Measurements from ENCODE around the gene TRIP6. TPM values are rescaled to one million over a fixed set of nuclear protein-coding genes. Genes with fewer than 3 reads are reported as not detected.

Gene TRIP6
- total RNA-seq, 1 experiment from 2014 or later, result 140 TPM

DNA sequence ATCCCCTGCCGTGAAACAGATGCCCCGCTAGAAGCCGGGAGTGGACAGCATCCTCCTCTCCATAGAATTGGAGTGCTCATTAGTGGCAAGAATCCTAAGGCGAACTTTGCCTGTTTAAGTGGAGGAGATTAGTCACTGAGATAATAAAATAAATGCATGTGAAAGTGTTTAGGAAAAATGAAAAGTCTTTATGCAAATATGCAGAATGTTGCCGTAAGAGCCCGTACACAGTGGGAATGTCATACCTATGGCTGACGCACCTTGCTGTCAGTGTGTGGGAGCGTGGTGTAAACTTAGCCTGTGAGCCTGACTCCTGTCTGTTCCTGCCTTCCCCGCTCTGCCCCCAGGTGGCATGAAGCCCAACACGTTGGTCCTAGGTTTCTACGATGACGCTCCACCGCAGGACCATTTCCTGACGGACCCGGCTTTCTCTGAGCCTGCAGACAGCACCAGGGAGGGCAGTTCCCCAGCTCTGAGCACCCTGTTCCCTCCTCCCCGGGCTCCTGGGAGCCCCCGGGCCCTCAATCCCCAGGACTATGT, 1.7 kb upstream of the TRIP6 start:
- no peaks in the 10 kb centered on the region for H3K27me3 Mint-ChIP-seq (ENCODE audit: low read depth)
- no peaks in the 10 kb centered on the region for H3K9me3 Mint-ChIP-seq
- CTCF ChIA-PET, result interaction anchor here (0.6 to 1.4 kb wide), 3 partner anchors 24 to 160 kb away, joined by 3 to 4 read pairs (median 3); partner anchors contain the start of genes POP7 and UFSP1
- no peak for DNase-seq (ENCODE audit: low spot score)
- POLR2A ChIA-PET, result no interaction called here
- peaks cover 8% of the 10 kb centered on the region for H3K4me1 Mint-ChIP-seq
- TF ChIP-seq PRRX2 (CRISPR knock-in tag; IDR thresholded peaks at IDR 0.05) (no peak), NFYB (CRISPR knock-in tag; conservative IDR thresholded peaks at IDR 0.05; ENCODE audit: low read depth) (no peak)
- TF ChIP-seq, protein P1, sequence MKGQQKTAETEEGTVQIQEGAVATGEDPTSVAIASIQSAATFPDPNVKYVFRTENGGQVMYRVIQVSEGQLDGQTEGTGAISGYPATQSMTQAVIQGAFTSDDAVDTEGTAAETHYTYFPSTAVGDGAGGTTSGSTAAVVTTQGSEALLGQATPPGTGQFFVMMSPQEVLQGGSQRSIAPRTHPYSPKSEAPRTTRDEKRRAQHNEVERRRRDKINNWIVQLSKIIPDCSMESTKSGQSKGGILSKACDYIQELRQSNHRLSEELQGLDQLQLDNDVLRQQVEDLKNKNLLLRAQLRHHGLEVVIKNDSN (CRISPR knock-in tag; IDR thresholded peaks at IDR 0.05), result no peak
- TF ChIP-seq, protein P2, sequence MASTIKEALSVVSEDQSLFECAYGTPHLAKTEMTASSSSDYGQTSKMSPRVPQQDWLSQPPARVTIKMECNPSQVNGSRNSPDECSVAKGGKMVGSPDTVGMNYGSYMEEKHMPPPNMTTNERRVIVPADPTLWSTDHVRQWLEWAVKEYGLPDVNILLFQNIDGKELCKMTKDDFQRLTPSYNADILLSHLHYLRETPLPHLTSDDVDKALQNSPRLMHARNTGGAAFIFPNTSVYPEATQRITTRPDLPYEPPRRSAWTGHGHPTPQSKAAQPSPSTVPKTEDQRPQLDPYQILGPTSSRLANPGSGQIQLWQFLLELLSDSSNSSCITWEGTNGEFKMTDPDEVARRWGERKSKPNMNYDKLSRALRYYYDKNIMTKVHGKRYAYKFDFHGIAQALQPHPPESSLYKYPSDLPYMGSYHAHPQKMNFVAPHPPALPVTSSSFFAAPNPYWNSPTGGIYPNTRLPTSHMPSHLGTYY (CRISPR knock-in tag; IDR thresholded peaks at IDR 0.05), result no peak
- TF ChIP-seq, protein P3, sequence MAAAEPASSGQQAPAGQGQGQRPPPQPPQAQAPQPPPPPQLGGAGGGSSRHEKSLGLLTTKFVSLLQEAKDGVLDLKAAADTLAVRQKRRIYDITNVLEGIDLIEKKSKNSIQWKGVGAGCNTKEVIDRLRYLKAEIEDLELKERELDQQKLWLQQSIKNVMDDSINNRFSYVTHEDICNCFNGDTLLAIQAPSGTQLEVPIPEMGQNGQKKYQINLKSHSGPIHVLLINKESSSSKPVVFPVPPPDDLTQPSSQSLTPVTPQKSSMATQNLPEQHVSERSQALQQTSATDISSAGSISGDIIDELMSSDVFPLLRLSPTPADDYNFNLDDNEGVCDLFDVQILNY (CRISPR knock-in tag; IDR thresholded peaks at IDR 0.05), result no peak
- TF ChIP-seq, protein P4, sequence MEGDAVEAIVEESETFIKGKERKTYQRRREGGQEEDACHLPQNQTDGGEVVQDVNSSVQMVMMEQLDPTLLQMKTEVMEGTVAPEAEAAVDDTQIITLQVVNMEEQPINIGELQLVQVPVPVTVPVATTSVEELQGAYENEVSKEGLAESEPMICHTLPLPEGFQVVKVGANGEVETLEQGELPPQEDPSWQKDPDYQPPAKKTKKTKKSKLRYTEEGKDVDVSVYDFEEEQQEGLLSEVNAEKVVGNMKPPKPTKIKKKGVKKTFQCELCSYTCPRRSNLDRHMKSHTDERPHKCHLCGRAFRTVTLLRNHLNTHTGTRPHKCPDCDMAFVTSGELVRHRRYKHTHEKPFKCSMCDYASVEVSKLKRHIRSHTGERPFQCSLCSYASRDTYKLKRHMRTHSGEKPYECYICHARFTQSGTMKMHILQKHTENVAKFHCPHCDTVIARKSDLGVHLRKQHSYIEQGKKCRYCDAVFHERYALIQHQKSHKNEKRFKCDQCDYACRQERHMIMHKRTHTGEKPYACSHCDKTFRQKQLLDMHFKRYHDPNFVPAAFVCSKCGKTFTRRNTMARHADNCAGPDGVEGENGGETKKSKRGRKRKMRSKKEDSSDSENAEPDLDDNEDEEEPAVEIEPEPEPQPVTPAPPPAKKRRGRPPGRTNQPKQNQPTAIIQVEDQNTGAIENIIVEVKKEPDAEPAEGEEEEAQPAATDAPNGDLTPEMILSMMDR (IDR thresholded peaks at IDR 0.05), result no peak
- TF ChIP-seq, protein P5, sequence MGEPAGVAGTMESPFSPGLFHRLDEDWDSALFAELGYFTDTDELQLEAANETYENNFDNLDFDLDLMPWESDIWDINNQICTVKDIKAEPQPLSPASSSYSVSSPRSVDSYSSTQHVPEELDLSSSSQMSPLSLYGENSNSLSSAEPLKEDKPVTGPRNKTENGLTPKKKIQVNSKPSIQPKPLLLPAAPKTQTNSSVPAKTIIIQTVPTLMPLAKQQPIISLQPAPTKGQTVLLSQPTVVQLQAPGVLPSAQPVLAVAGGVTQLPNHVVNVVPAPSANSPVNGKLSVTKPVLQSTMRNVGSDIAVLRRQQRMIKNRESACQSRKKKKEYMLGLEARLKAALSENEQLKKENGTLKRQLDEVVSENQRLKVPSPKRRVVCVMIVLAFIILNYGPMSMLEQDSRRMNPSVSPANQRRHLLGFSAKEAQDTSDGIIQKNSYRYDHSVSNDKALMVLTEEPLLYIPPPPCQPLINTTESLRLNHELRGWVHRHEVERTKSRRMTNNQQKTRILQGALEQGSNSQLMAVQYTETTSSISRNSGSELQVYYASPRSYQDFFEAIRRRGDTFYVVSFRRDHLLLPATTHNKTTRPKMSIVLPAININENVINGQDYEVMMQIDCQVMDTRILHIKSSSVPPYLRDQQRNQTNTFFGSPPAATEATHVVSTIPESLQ (CRISPR knock-in tag; IDR thresholded peaks at IDR 0.05), result no peak
- ATAC-seq, result peak; percentile 34
- H3K36me3 Mint-ChIP-seq, result peaks cover 22% of the 10 kb centered on the region
- H3K4me3 Mint-ChIP-seq, result no peak overlapping the region
- peak overlapping the region; percentile 6; the same call in 1 of the 2 replicates for H3K27ac Mint-ChIP-seq

DNA sequence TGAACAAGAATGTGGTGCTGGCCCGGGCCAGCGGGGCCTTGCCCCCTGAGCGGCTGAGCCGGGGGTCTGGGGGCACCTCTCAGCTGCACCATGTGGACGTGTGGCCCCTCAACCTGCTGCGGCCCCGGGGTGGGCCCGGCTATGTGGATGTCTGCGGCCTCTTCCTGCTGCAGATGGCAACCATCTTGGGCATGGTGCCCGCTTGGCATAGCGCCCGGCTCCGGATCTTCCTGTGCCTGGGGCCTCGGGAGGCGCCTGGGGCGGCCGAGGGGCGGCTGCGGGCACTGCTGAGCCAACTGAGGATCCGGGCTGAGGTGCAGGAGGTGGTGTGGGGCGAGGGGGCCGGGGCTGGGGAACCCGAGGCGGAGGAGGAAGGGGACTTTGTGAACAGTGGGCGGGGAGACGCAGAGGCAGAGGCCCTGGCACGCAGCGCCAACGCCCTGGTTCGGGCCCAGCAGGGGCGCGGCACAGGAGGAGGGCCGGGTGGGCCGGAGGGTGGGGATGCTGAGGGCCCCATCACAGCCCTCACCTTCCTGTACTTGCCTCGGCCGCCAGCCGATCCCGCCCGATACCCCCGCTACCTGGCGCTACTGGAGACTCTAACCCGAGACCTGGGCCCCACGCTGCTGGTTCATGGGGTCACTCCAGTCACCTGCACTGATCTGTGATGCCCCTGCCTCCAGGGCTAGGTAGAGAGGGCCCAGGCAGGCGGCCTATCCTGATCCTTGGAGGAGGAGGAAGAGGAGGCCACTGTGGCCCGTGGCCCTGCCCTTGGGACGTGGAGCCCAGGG, 1.1 kb upstream of the TRIP6 start:
- no peaks in the 10 kb centered on the region for H3K27me3 Mint-ChIP-seq (ENCODE audit: low read depth)
- ChIA-PET POLR2A (interaction anchor here (1.0 to 2.1 kb wide), 4 partner anchors 9 to 38 kb away, joined by 3 to 7 read pairs (median 5); partner anchors contain the start of genes EPHB4, SLC12A9, SRRT and UFSP1), CTCF (interaction anchor here (0.5 to 1.0 kb wide), 4 partner anchors 13 to 193 kb away, joined by 3 to 4 read pairs (median 3); partner anchors contain the start of genes POP7, SLC12A9 and UFSP1)
- peaks cover 23% of the 10 kb centered on the region for H3K36me3 Mint-ChIP-seq
- peak overlapping the region; percentile 92 for H3K4me3 Mint-ChIP-seq
- DNase-seq (ENCODE audit: low spot score) (no peak), ATAC-seq (peak; percentile 8)
- H3K27ac Mint-ChIP-seq, result no peak overlapping the region
- H3K9me3 Mint-ChIP-seq, result no peaks in the 10 kb centered on the region
- peaks cover 8% of the 10 kb centered on the region for H3K4me1 Mint-ChIP-seq
- TF ChIP-seq EMX1 (CRISPR knock-in tag; IDR thresholded peaks at IDR 0.05) (no peak), CBFB (CRISPR knock-in tag; IDR thresholded peaks at IDR 0.05; ENCODE audit: low read depth) (no peak), ZNF138 (CRISPR knock-in tag; conservative IDR thresholded peaks at IDR 0.05) (no peak), CREM (CRISPR knock-in tag; IDR thresholded peaks at IDR 0.05) (no peak), ELF4 (CRISPR knock-in tag; IDR thresholded peaks at IDR 0.05; ENCODE audit: low read depth) (no peak), ZNF232 (CRISPR knock-in tag; IDR thresholded peaks at IDR 0.05) (no peak), NFYB (CRISPR knock-in tag; conservative IDR thresholded peaks at IDR 0.05; ENCODE audit: low read depth) (no peak), SP1 (CRISPR knock-in tag; conservative IDR thresholded peaks at IDR 0.05) (no peak)
- TF ChIP-seq, protein P6, sequence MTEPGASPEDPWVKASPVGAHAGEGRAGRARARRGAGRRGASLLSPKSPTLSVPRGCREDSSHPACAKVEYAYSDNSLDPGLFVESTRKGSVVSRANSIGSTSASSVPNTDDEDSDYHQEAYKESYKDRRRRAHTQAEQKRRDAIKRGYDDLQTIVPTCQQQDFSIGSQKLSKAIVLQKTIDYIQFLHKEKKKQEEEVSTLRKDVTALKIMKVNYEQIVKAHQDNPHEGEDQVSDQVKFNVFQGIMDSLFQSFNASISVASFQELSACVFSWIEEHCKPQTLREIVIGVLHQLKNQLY (CRISPR knock-in tag; IDR thresholded peaks at IDR 0.05), result no peak
- TF ChIP-seq, protein P7, sequence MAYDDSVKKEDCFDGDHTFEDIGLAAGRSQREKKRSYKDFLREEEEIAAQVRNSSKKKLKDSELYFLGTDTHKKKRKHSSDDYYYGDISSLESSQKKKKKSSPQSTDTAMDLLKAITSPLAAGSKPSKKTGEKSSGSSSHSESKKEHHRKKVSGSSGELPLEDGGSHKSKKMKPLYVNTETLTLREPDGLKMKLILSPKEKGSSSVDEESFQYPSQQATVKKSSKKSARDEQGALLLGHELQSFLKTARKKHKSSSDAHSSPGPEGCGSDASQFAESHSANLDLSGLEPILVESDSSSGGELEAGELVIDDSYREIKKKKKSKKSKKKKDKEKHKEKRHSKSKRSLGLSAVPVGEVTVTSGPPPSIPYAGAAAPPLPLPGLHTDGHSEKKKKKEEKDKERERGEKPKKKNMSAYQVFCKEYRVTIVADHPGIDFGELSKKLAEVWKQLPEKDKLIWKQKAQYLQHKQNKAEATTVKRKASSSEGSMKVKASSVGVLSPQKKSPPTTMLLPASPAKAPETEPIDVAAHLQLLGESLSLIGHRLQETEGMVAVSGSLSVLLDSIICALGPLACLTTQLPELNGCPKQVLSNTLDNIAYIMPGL (CRISPR knock-in tag; IDR thresholded peaks at IDR 0.05), result no peak
- TF ChIP-seq, protein P8, sequence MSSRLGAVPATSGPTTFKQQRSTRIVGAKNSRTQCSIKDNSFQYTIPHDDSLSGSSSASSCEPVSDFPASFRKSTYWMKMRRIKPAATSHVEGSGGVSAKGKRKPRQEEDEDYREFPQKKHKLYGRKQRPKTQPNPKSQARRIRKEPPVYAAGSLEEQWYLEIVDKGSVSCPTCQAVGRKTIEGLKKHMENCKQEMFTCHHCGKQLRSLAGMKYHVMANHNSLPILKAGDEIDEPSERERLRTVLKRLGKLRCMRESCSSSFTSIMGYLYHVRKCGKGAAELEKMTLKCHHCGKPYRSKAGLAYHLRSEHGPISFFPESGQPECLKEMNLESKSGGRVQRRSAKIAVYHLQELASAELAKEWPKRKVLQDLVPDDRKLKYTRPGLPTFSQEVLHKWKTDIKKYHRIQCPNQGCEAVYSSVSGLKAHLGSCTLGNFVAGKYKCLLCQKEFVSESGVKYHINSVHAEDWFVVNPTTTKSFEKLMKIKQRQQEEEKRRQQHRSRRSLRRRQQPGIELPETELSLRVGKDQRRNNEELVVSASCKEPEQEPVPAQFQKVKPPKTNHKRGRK (CRISPR knock-in tag; IDR thresholded peaks at IDR 0.05; ENCODE audit: borderline replicate concordance), result no peak
- TF ChIP-seq, protein P9, sequence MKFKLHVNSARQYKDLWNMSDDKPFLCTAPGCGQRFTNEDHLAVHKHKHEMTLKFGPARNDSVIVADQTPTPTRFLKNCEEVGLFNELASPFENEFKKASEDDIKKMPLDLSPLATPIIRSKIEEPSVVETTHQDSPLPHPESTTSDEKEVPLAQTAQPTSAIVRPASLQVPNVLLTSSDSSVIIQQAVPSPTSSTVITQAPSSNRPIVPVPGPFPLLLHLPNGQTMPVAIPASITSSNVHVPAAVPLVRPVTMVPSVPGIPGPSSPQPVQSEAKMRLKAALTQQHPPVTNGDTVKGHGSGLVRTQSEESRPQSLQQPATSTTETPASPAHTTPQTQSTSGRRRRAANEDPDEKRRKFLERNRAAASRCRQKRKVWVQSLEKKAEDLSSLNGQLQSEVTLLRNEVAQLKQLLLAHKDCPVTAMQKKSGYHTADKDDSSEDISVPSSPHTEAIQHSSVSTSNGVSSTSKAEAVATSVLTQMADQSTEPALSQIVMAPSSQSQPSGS (CRISPR knock-in tag; IDR thresholded peaks at IDR 0.05; ENCODE audit: borderline replicate concordance, low read depth), result no peak
- TF ChIP-seq, protein P10, sequence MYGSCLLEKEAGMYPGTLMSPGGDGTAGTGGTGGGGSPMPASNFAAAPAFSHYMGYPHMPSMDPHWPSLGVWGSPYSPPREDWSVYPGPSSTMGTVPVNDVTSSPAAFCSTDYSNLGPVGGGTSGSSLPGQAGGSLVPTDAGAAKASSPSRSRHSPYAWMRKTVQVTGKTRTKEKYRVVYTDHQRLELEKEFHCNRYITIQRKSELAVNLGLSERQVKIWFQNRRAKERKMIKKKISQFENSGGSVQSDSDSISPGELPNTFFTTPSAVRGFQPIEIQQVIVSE (CRISPR knock-in tag; IDR thresholded peaks at IDR 0.05; ENCODE audit: borderline replicate concordance), result no peak
